HG02943 (cell line): Measurements from ENCODE around the gene TMCO6.

ENCODE experiments used
- ATAC-seq: cut with Tn5 transposase; IDR thresholded peaks from one replicate; pipeline ENCODE4 v1.9.1; 2021; ENCODE audit warnings: mild to moderate bottlenecking, low read depth, moderate library complexity; ENCODE audit not compliant: unreplicated experiment

The TMCO6 gene

GRCh38 chr5:140672455-140673186 lies 33.4 kb downstream of the TMCO6 start:
- ATAC-seq = no peak

GRCh38 chr5:140673187-140673976 lies 34.1 kb downstream of the TMCO6 start, which contains the start of gene DND1:
DND1 (minus strand) TSS chr5:140673576; CDS start chr5:140673542, 34 bp downstream.
- no peak for ATAC-seq

GRCh38 chr5:140674211-140674610 lies 35.0 kb downstream of the TMCO6 start:
- ATAC-seq = no peak

- ATAC-seq = no peak
Measured at GRCh38 chr5:140674629-140675028, 35.4 kb downstream of the TMCO6 start.

- no peak for ATAC-seq
Measured at GRCh38 chr5:140677947-140678346, 38.7 kb downstream of the TMCO6 start.

GRCh38 chr5:140678993-140679392 lies 39.7 kb downstream of the TMCO6 start:
- no peak for ATAC-seq

GRCh38 chr5:140690376-140690932 lies 51.2 kb downstream of the TMCO6 start:
- ATAC-seq = no peak

- ATAC-seq = peak; percentile 98
Measured at GRCh38 chr5:140690941-140691924, 52.0 kb downstream of the TMCO6 start, which contains the start of the genes HARS1 and HARS2. HARS1 (minus strand) TSS chr5:140691370; CDS start chr5:140691304, 66 bp downstream. HARS2 (plus strand) TSS chr5:140691455; CDS start chr5:140691649, 194 bp downstream.

- no peak for ATAC-seq
Measured at GRCh38 chr5:140694276-140694675, 55.0 kb downstream of the TMCO6 start.
